HUES48 (cell line): ENCODE measurements around the gene FKBP1B.

Experiments
- H3K27ac ChIP-seq: one replicate; pipeline ENCODE4 v1.7.0; 2013; ENCODE audit warnings: low read depth, low read length, inconsistent platforms
- H3K27me3 ChIP-seq: 2 replicates; pipeline ENCODE4 v1.6.1; 2013; ENCODE audit warnings: mild to moderate bottlenecking, low read length; ENCODE audit not compliant: control insufficient read depth, insufficient read depth
- H3K36me3 ChIP-seq: 2 replicates; pipeline ENCODE4 v1.6.1; 2013; ENCODE audit warnings: low read length; ENCODE audit not compliant: control insufficient read depth, insufficient read depth
- H3K4me1 ChIP-seq: 2 replicates; pipeline ENCODE4 v1.6.1; 2013; ENCODE audit warnings: mild to moderate bottlenecking, low read length; ENCODE audit not compliant: control insufficient read depth, insufficient read depth
- H3K4me3 ChIP-seq: 2 replicates; pipeline ENCODE4 v1.5.1; 2013; ENCODE audit warnings: mild to moderate bottlenecking, low read depth, low read length
- H3K9ac ChIP-seq: 2 replicates; pipeline ENCODE4 v1.6.1; 2013; ENCODE audit warnings: mild to moderate bottlenecking, low read depth, low read length, moderate library complexity
- H3K9me3 ChIP-seq: 2 replicates; pipeline ENCODE4 v1.6.1; 2013; ENCODE audit warnings: low read length; ENCODE audit not compliant: control insufficient read depth, insufficient read depth

Gene FKBP1B

DNA sequence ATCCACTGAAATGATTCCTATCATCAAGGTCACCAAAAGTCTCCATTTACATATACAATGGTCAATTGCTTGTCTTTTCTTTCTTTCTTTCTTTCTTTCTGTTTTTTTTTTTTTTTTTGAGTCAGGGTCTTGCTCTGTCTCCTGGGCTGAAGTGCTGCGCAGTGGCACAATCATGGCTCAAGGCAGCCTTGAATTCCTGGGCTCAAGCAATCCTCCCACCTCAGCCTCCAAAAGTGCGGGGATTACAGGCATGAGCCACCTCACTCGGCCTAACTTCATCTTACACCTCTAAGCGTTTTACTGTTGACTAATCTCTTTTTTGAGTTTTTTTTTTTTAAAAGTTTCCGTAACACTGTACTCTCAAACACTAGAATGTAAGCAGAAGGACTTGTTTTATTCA is 25.7 kb downstream of the FKBP1B start:
- peak overlapping the region; percentile 87 for H3K9ac ChIP-seq
- peaks cover 10% of the 10 kb centered on the region; the same call in 1 of the 2 replicates for H3K4me1 ChIP-seq
- H3K4me3 ChIP-seq: peak overlapping the region; percentile 99
- H3K27ac ChIP-seq: no peak overlapping the region
- H3K36me3 ChIP-seq: peaks cover 47% of the 10 kb centered on the region
- H3K9me3 ChIP-seq: no peaks in the 10 kb centered on the region
- no peaks in the 10 kb centered on the region for H3K27me3 ChIP-seq

GRCh38 chr2:24075915-24076848 is 26.6 kb downstream of the FKBP1B start, which contains the start of gene SF3B6:
Gene SF3B6 (minus strand): TSS chr2:24076326. CDS start chr2:24076229, 97 bp downstream.
- Histone ChIP-seq H3K9ac (peak within 1 kb of the TSS; percentile 87), H3K36me3 (peaks cover 50% of the 10 kb centered on the region), H3K4me3 (peak within 1 kb of the TSS; percentile 99), H3K27ac (peak within 1 kb of the TSS; percentile 97), H3K4me1 (peaks cover 10% of the 10 kb centered on the region; the same call in 1 of the 2 replicates), H3K9me3 (no peaks in the 10 kb centered on the region), H3K27me3 (no peaks in the 10 kb centered on the region)

DNA sequence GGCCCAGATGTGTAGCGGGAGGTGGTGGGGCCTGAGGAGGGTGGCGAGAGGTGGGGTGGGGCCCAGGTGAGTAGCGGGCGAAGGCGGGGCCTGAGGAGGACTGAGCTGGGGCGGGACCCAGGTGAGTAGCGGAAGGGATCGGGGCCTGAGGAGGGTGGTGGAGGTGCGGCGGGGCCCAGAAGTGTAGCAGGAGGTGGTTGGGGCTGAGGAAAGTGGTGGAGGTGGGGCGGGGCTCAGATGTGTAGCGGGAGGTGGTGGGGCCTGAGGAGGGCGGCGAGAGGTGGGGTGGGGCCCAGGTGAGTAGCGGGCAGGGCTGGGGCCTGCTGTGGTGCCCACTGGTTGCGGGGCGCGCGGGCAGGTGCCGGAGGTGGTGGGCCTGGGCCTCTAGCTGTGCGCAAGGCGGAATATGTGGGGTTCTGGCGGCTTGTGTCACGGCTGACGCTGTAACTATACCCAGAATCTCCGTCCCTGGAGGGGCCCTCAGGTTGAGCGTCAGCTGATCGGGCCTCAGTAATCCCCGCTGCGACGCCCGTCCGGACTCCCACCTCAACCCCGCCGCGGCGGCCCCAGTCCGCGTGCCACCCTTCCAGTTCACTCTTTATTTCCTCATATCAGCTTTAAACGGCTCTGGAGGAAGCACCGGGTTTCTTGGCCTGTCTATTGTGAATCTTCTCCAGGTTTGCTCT is 27.5 kb downstream of the FKBP1B start:
- Histone ChIP-seq H3K27ac (peak overlapping the region; percentile 62), H3K9ac (peak overlapping the region; percentile 64), H3K9me3 (no peaks in the 10 kb centered on the region), H3K4me3 (peak overlapping the region; percentile 88), H3K4me1 (peaks cover 10% of the 10 kb centered on the region; the same call in 1 of the 2 replicates), H3K36me3 (peaks cover 52% of the 10 kb centered on the region), H3K27me3 (no peaks in the 10 kb centered on the region)

- Histone ChIP-seq H3K4me3 (peak overlapping the region; percentile 88), H3K36me3 (peaks cover 52% of the 10 kb centered on the region), H3K9ac (peak overlapping the region; percentile 64), H3K27ac (peak overlapping the region; percentile 62), H3K4me1 (peaks cover 10% of the 10 kb centered on the region; the same call in 1 of the 2 replicates), H3K9me3 (no peaks in the 10 kb centered on the region), H3K27me3 (no peaks in the 10 kb centered on the region)
Measured at GRCh38 chr2:24077535-24077877, 28.0 kb downstream of the FKBP1B start.

- Histone ChIP-seq H3K4me1 (peaks cover 11% of the 10 kb centered on the region; the same call in 1 of the 2 replicates), H3K36me3 (peaks cover 52% of the 10 kb centered on the region), H3K9me3 (no peaks in the 10 kb centered on the region), H3K27ac (peak overlapping the region; percentile 62), H3K27me3 (no peaks in the 10 kb centered on the region), H3K9ac (peak overlapping the region; percentile 64; the same call in 1 of the 2 replicates), H3K4me3 (peak overlapping the region; percentile 88)
Measured at GRCh38 chr2:24077879-24078278, 28.3 kb downstream of the FKBP1B start.

GRCh38 chr2:24080701-24081100 is 31.2 kb downstream of the FKBP1B start:
- H3K4me1 ChIP-seq: peaks cover 19% of the 10 kb centered on the region
- no peak overlapping the region for H3K27ac ChIP-seq

GRCh38 chr2:24082787-24083566 is 33.4 kb downstream of the FKBP1B start:
- Histone ChIP-seq H3K36me3 (peaks cover 38% of the 10 kb centered on the region), H3K27me3 (no peaks in the 10 kb centered on the region), H3K9ac (peak overlapping the region; percentile 91), H3K9me3 (no peaks in the 10 kb centered on the region), H3K27ac (peak overlapping the region; percentile 97), H3K4me3 (peak overlapping the region; percentile 94), H3K4me1 (peaks cover 14% of the 10 kb centered on the region)

More at GRCh38 chr2:24080701-24081100, 31.2 kb downstream of the FKBP1B start:
- no peaks in the 10 kb centered on the region for H3K9me3 ChIP-seq
- H3K36me3 ChIP-seq: peaks cover 38% of the 10 kb centered on the region
- H3K9ac ChIP-seq: no peak overlapping the region
- H3K4me3 ChIP-seq: no peak overlapping the region
- no peaks in the 10 kb centered on the region for H3K27me3 ChIP-seq

GRCh38 chr2:24083567-24084385 is 34.2 kb downstream of the FKBP1B start:
- no peaks in the 10 kb centered on the region for H3K9me3 ChIP-seq
- peak overlapping the region; percentile 91 for H3K9ac ChIP-seq
- H3K36me3 ChIP-seq: peaks cover 36% of the 10 kb centered on the region
- H3K4me1 ChIP-seq: peaks cover 13% of the 10 kb centered on the region
- H3K4me3 ChIP-seq: peak overlapping the region; percentile 94
- H3K27me3 ChIP-seq: no peaks in the 10 kb centered on the region
- peak overlapping the region; percentile 97 for H3K27ac ChIP-seq

- Histone ChIP-seq H3K4me1 (peaks cover 13% of the 10 kb centered on the region), H3K9me3 (no peaks in the 10 kb centered on the region), H3K36me3 (peaks cover 28% of the 10 kb centered on the region), H3K4me3 (peak within 1 kb of the TSS; percentile 94), H3K27ac (peak within 1 kb of the TSS; percentile 97), H3K27me3 (no peaks in the 10 kb centered on the region), H3K9ac (peak within 1 kb of the TSS; percentile 91)
Measured at GRCh38 chr2:24084386-24085199, 35.1 kb downstream of the FKBP1B start, which contains the start of gene TP53I3. Gene TP53I3 (minus strand): TSS chr2:24084834. CDS start chr2:24084326, 508 bp downstream.
